Hepatocyte (in vitro differentiated cells): ENCODE measurements around the gene TBC1D17. TPM values are rescaled to one million over a fixed set of nuclear protein-coding genes. Genes with fewer than 3 reads are reported as not detected.

ENCODE experiments used
- DNase-seq: peaks from one replicate; pipeline ENCODE4 v3.0.0-alpha.2; 2016; ENCODE audit warnings: low spot score
- H2AFZ ChIP-seq: fragments of 200-600 bp; sonication (generic); 2 replicates; pipeline ENCODE4 v1.6.0; 2016; ENCODE audit warnings: antibody characterized with exemption, mild to moderate bottlenecking
- H3K27ac ChIP-seq: fragments of 200-600 bp; sonication (generic); 2 replicates; pipeline ENCODE4 v1.5.1; 2016; ENCODE audit warnings: mild to moderate bottlenecking
- H3K27me3 ChIP-seq: fragments of 200-600 bp; sonication (generic); 2 replicates; pipeline ENCODE4 v1.6.1; 2016
- H3K36me3 ChIP-seq: fragments of 200-600 bp; sonication (generic); replicated peaks from 2 replicates; pipeline ENCODE4 v1.5.1; 2016; ENCODE audit warnings: low read depth; ENCODE audit not compliant: insufficient read depth
- H3K4me1 ChIP-seq: fragments of 200-600 bp; sonication (generic); 2 replicates; pipeline ENCODE4 v1.5.1; 2016; ENCODE audit warnings: mild to moderate bottlenecking, moderate library complexity; ENCODE audit not compliant: insufficient read depth
- H3K4me2 ChIP-seq: fragments of 200-600 bp; sonication (generic); 2 replicates; pipeline ENCODE4 v1.6.0; 2016
- H3K4me3 ChIP-seq: fragments of 200-600 bp; sonication (generic); 2 replicates; pipeline ENCODE4 v1.5.1; 2016; ENCODE audit warnings: mild to moderate bottlenecking
- H3K79me2 ChIP-seq: fragments of 200-600 bp; sonication (generic); 2 replicates; pipeline ENCODE4 v1.6.0; 2017; ENCODE audit warnings: mild to moderate bottlenecking
- H3K9me2 ChIP-seq: fragments of 200-600 bp; sonication (generic); replicated peaks from 2 replicates; pipeline ENCODE4 v1.6.0; 2017; ENCODE audit warnings: mild to moderate bottlenecking; ENCODE audit not compliant: insufficient read depth
- H3K9me3 ChIP-seq: fragments of 200-600 bp; sonication (generic); 2 replicates; pipeline ENCODE4 v1.5.1; 2016; ENCODE audit warnings: low read depth, mild to moderate bottlenecking
- H4K20me1 ChIP-seq: fragments of 200-600 bp; sonication (generic); 2 replicates; pipeline ENCODE4 v1.6.0; 2016; ENCODE audit warnings: mild to moderate bottlenecking; ENCODE audit not compliant: insufficient read depth, poor library complexity, severe bottlenecking
- CTCF ChIP-seq: fragments of 200-600 bp; sonication (generic); IDR thresholded peaks from 2 replicates; pipeline ENCODE4 v1.5.1; 2016; ENCODE audit warnings: antibody characterized with exemption, mild to moderate bottlenecking; ENCODE audit not compliant: poor library complexity
- EZH2 ChIP-seq: fragments of 200-600 bp; sonication (generic); IDR thresholded peaks from 2 replicates; pipeline ENCODE4 v1.6.1; 2016; ENCODE audit warnings: antibody characterized with exemption, mild to moderate bottlenecking, borderline replicate concordance
- EZH2phosphoT487 ChIP-seq: fragments of 200-600 bp; sonication (generic); IDR thresholded peaks from one replicate; pipeline ENCODE4 v1.6.1; 2018; ENCODE audit warnings: antibody characterized with exemption, mild to moderate bottlenecking, low read depth, moderate library complexity; ENCODE audit not compliant: unreplicated experiment, severe bottlenecking
- WGBS: methylation state at CpG from one replicate; pipeline ENCODE4 v1.1.6; 2016; ENCODE audit warnings: low lambda C conversion rate; ENCODE audit errors: missing lambda C conversion rate; 5-methylcytosine and 5-hydroxymethylcytosine counted together
- polyA plus RNA-seq: library from polyadenylated mRNA; unstranded; fragments of >200 nt; fragmentation: Nextera tagmentation; extraction: Ambion mirVana; gene quantifications from 2 replicates; pipeline ENCODE4 v1.2.1, GENCODE V29; 2016
- total RNA-seq: library from RNA; depleted of rRNA; stranded (reverse); fragments of >200 nt; gene quantifications from 2 replicates; pipeline ENCODE4 v1.2.3, GENCODE V29; 2014

Gene TBC1D17
- total and polyA plus RNA-seq, 2 experiments from 2014 or later: 10.7 to 55.1 TPM

GRCh38 chr19:49881186-49881585, 3.7 kb downstream of the TBC1D17 start:
- H4K20me1 ChIP-seq: no peaks in the 10 kb centered on the region
- H3K27ac ChIP-seq: no peak overlapping the region
- TF ChIP-seq EZH2phosphoT487: no peak
- H3K9me3 ChIP-seq: no peaks in the 10 kb centered on the region
- H3K4me1 ChIP-seq: peaks cover 10% of the 10 kb centered on the region
- 99% methylated on average over 16 of the region's 17 CpGs for WGBS
- H3K4me3 ChIP-seq: no peak overlapping the region
- H3K36me3 ChIP-seq: peaks cover 8% of the 10 kb centered on the region
- DNase-seq: no peak
- no peak overlapping the region for H2AFZ ChIP-seq
- peaks cover 17% of the 10 kb centered on the region for H3K79me2 ChIP-seq
- H3K27me3 ChIP-seq: no peaks in the 10 kb centered on the region
- H3K4me2 ChIP-seq: no peak overlapping the region
- no peaks in the 10 kb centered on the region for H3K9me2 ChIP-seq

GRCh38 chr19:49881672-49882394, 4.3 kb downstream of the TBC1D17 start:
- no peaks in the 10 kb centered on the region for H4K20me1 ChIP-seq
- H3K27ac ChIP-seq: no peak overlapping the region
- no peak overlapping the region for H3K4me2 ChIP-seq
- no peaks in the 10 kb centered on the region for H3K27me3 ChIP-seq
- no peaks in the 10 kb centered on the region for H3K9me2 ChIP-seq
- peaks cover 8% of the 10 kb centered on the region for H3K36me3 ChIP-seq
- DNase-seq: no peak
- TF ChIP-seq CTCF: no peak
- no peak for TF ChIP-seq EZH2phosphoT487
- no peak for TF ChIP-seq EZH2
- H3K4me1 ChIP-seq: peaks cover 10% of the 10 kb centered on the region
- no peaks in the 10 kb centered on the region for H3K9me3 ChIP-seq
- H3K4me3 ChIP-seq: no peak overlapping the region
- H3K79me2 ChIP-seq: peaks cover 17% of the 10 kb centered on the region
- H2AFZ ChIP-seq: no peak overlapping the region
- WGBS: 94% methylated on average over 31 of the region's 31 CpGs

GRCh38 chr19:49882643-49883042, 5.1 kb downstream of the TBC1D17 start:
- Histone ChIP-seq H3K27me3 (no peaks in the 10 kb centered on the region), H3K4me3 (no peak overlapping the region), H2AFZ (no peak overlapping the region), H3K79me2 (peaks cover 17% of the 10 kb centered on the region), H3K4me1 (peaks cover 10% of the 10 kb centered on the region), H3K9me3 (no peaks in the 10 kb centered on the region), H3K27ac (no peak overlapping the region), H3K36me3 (peaks cover 8% of the 10 kb centered on the region), H4K20me1 (no peaks in the 10 kb centered on the region), H3K9me2 (no peaks in the 10 kb centered on the region), H3K4me2 (no peak overlapping the region)
- no peak for TF ChIP-seq EZH2
- TF ChIP-seq CTCF: no peak
- TF ChIP-seq EZH2phosphoT487: no peak
- 95% methylated on average over 13 of the region's 14 CpGs for WGBS
- no peak for DNase-seq

- Histone ChIP-seq H3K9me2 (no peaks in the 10 kb centered on the region), H3K4me1 (peaks cover 10% of the 10 kb centered on the region), H3K79me2 (peaks cover 17% of the 10 kb centered on the region), H3K27ac (no peak overlapping the region), H3K9me3 (no peaks in the 10 kb centered on the region), H3K27me3 (no peaks in the 10 kb centered on the region), H2AFZ (no peak overlapping the region), H3K4me2 (no peak overlapping the region), H4K20me1 (no peaks in the 10 kb centered on the region), H3K4me3 (no peak overlapping the region), H3K36me3 (peaks cover 8% of the 10 kb centered on the region)
- no peak for TF ChIP-seq EZH2
- TF ChIP-seq CTCF: no peak
- TF ChIP-seq EZH2phosphoT487: no peak
- WGBS: 97% methylated on average over 5 of the region's 5 CpGs
- DNase-seq: no peak
These were observed 5.6 kb downstream of the TBC1D17 start for GRCh38 chr19:49883094-49883493.
